Mesenteric fat pad (tissue), 1 donor: ENCODE results near the gene AKAP9. TPM values are rescaled to one million over a fixed set of nuclear protein-coding genes. Genes with fewer than 3 reads are reported as not detected.
"Not testable (repeated sequence)": the region's sequence is repeated elsewhere in the genome, so short reads cannot be mapped to it uniquely, and the experiment has no call there.

Experiments
- DNase-seq: peaks from one replicate; pipeline ENCODE4 v3.0.0-alpha.2; 2020; ENCODE audit warnings: low spot score
- total RNA-seq: library from RNA; stranded (reverse); fragmentation: NEBNext Ultra II Directional; extraction: Animal tissue kit (Norgen Biotek cat#: 25700); gene quantifications from one replicate; pipeline ENCODE4 v1.2.1, GENCODE V29; 2021
- donor health status: DM: yes; HTN: yes; CAD: no.

Gene AKAP9
- total RNA-seq, 1 donor from 2014 or later, result 42.6 TPM

- DNase-seq, result no peak
Observed at GRCh38 chr7:92058899-92059298, 118.2 kb downstream of the AKAP9 start.

- no peak for DNase-seq
Observed at GRCh38 chr7:92061154-92061553, 120.5 kb downstream of the AKAP9 start.

- DNase-seq, result no peak
Observed at GRCh38 chr7:92064438-92065029, 123.9 kb downstream of the AKAP9 start.

GRCh38 chr7:92071032-92071431, 130.4 kb downstream of the AKAP9 start:
- DNase-seq, result no peak

GRCh38 chr7:92072121-92072520, 131.5 kb downstream of the AKAP9 start:
- DNase-seq, result no peak

GRCh38 chr7:92072708-92073107, 132.0 kb downstream of the AKAP9 start:
- DNase-seq, result no peak

- DNase-seq, result no peak
Observed at GRCh38 chr7:92075455-92076158, 134.9 kb downstream of the AKAP9 start.

GRCh38 chr7:92076509-92076908, 135.8 kb downstream of the AKAP9 start:
- DNase-seq, result no peak

GRCh38 chr7:92083922-92084321, 143.3 kb downstream of the AKAP9 start:
- DNase-seq, result not testable (repeated sequence)

GRCh38 chr7:92088266-92088665, 147.6 kb downstream of the AKAP9 start:
- no peak for DNase-seq

GRCh38 chr7:92092210-92092609, 151.5 kb downstream of the AKAP9 start:
- no peak for DNase-seq

GRCh38 chr7:92095380-92095779, 154.7 kb downstream of the AKAP9 start:
- DNase-seq, result no peak

- no peak for DNase-seq
Observed at GRCh38 chr7:92100534-92100933, 159.9 kb downstream of the AKAP9 start.

- not testable (repeated sequence) for DNase-seq
Observed at GRCh38 chr7:92102862-92103261, 162.2 kb downstream of the AKAP9 start.

- no peak for DNase-seq
Observed at GRCh38 chr7:92108821-92109220, 168.2 kb downstream of the AKAP9 start.

GRCh38 chr7:92110857-92111256, 170.2 kb downstream of the AKAP9 start:
- no peak for DNase-seq

GRCh38 chr7:92115821-92116220, 175.2 kb downstream of the AKAP9 start:
- no peak for DNase-seq

GRCh38 chr7:92116949-92117348, 176.3 kb downstream of the AKAP9 start:
- DNase-seq, result no peak

- no peak for DNase-seq
Observed at GRCh38 chr7:92119213-92119759, 178.6 kb downstream of the AKAP9 start.

- DNase-seq, result no peak
Observed at GRCh38 chr7:92121681-92122080, 181.0 kb downstream of the AKAP9 start.

- DNase-seq, result no peak
Observed at GRCh38 chr7:92131093-92131492, 190.4 kb downstream of the AKAP9 start.

- no peak for DNase-seq
Observed at GRCh38 chr7:92131764-92132330, 191.2 kb downstream of the AKAP9 start.
